HG02970 (cell line): ENCODE results near the gene LIMCH1.
"Not testable (repeated sequence)": the region's sequence is repeated elsewhere in the genome, so short reads cannot be mapped to it uniquely, and the experiment has no call there.

Source experiments
- ATAC-seq: cut with Tn5 transposase; IDR thresholded peaks from one replicate; pipeline ENCODE4 v1.9.1; 2021; ENCODE audit warnings: mild to moderate bottlenecking, moderate library complexity, moderate number of reproducible peaks; ENCODE audit not compliant: unreplicated experiment, low FRiP score

Gene LIMCH1

GRCh38 chr4:41538017-41538733 lies at the start of gene LIMCH1:
LIMCH1 (plus strand) TSS chr4:41538157; CDS start chr4:41605996, 67,839 bp downstream.
- no peak for ATAC-seq

- ATAC-seq, result not testable (repeated sequence)
Measured at GRCh38 chr4:41491081-41491576, 46.8 kb upstream of the LIMCH1 start.

- ATAC-seq, result no peak
Measured at GRCh38 chr4:41496977-41497376, 41.0 kb upstream of the LIMCH1 start.

- ATAC-seq, result no peak
Measured at GRCh38 chr4:41498177-41498576, 39.8 kb upstream of the LIMCH1 start.

- no peak for ATAC-seq
Measured at GRCh38 chr4:41504167-41504818, 33.7 kb upstream of the LIMCH1 start.

- ATAC-seq, result no peak
Measured at GRCh38 chr4:41505161-41505661, 32.7 kb upstream of the LIMCH1 start.

GRCh38 chr4:41506130-41506529 lies 31.8 kb upstream of the LIMCH1 start:
- ATAC-seq, result no peak

- no peak for ATAC-seq
Measured at GRCh38 chr4:41507291-41507947, 30.5 kb upstream of the LIMCH1 start.

- no peak for ATAC-seq
Measured at GRCh38 chr4:41509451-41509866, 28.5 kb upstream of the LIMCH1 start.

- no peak for ATAC-seq
Measured at GRCh38 chr4:41510179-41510578, 27.8 kb upstream of the LIMCH1 start.

GRCh38 chr4:41512136-41512535 lies 25.8 kb upstream of the LIMCH1 start:
- no peak for ATAC-seq

- ATAC-seq, result no peak
Measured at GRCh38 chr4:41512596-41512995, 25.4 kb upstream of the LIMCH1 start.

- no peak for ATAC-seq
Measured at GRCh38 chr4:41514169-41514568, 23.8 kb upstream of the LIMCH1 start.

- no peak for ATAC-seq
Measured at GRCh38 chr4:41514766-41515481, 23.0 kb upstream of the LIMCH1 start.

GRCh38 chr4:41517121-41517520 lies 20.8 kb upstream of the LIMCH1 start:
- no peak for ATAC-seq

- ATAC-seq, result no peak
Measured at GRCh38 chr4:41517747-41518146, 20.2 kb upstream of the LIMCH1 start.

GRCh38 chr4:41524425-41524824 lies 13.5 kb upstream of the LIMCH1 start:
- no peak for ATAC-seq

GRCh38 chr4:41525129-41525528 lies 12.8 kb upstream of the LIMCH1 start:
- no peak for ATAC-seq

- ATAC-seq, result no peak
Measured at GRCh38 chr4:41526628-41527027, 11.3 kb upstream of the LIMCH1 start.

- no peak for ATAC-seq
Measured at GRCh38 chr4:41528512-41529205, 9.3 kb upstream of the LIMCH1 start.
